SJSA1 (cell line): Measurements from ENCODE around the gene CLEC16A. TPM values are rescaled to one million over a fixed set of nuclear protein-coding genes. Genes with fewer than 3 reads are reported as not detected.

Experiments
- DNase-seq, 2 experiments: peaks; one replicate each; pipeline ENCODE4 v3.0.0-alpha.2; 2015 to 2020; ENCODE audit warnings: low spot score in 2 of 2, low read depth in 1 of 2
- H3K27ac ChIP-seq: fragments of 250-450 bp; sonication (Bioruptor Pico); 2 replicates; pipeline ENCODE4 v1.5.1; 2020; ENCODE audit warnings: mild to moderate bottlenecking, moderate library complexity
- H3K27me3 ChIP-seq: fragments of 250-450 bp; sonication (Bioruptor Pico); replicated peaks from 2 replicates; pipeline ENCODE4 v1.5.1; 2020; ENCODE audit warnings: mild to moderate bottlenecking, moderate library complexity
- H3K36me3 ChIP-seq: fragments of 250-450 bp; sonication (Bioruptor Pico); 2 replicates; pipeline ENCODE4 v1.5.1; 2020; ENCODE audit warnings: mild to moderate bottlenecking
- H3K4me1 ChIP-seq: fragments of 250-450 bp; sonication (Bioruptor Pico); replicated peaks from 2 replicates; pipeline ENCODE4 v1.6.1; 2021; ENCODE audit warnings: mild to moderate bottlenecking
- H3K4me3 ChIP-seq: fragments of 250-450 bp; sonication (Bioruptor Pico); 2 replicates; pipeline ENCODE4 v1.5.1; 2020; ENCODE audit warnings: mild to moderate bottlenecking
- H3K9me3 ChIP-seq: fragments of 250-450 bp; sonication (Bioruptor Pico); replicated peaks from 2 replicates; pipeline ENCODE4 v1.5.1; 2020; ENCODE audit warnings: mild to moderate bottlenecking
- total RNA-seq: library from RNA; depleted of rRNA; stranded (reverse); fragments of >200 nt; shearing (Covaris generic); gene quantifications from 2 replicates; pipeline ENCODE4 v1.2.3, GENCODE V29; 2014

The CLEC16A gene
- total RNA-seq, 1 experiment from 2014 or later: 14.8 TPM

GRCh38 chr16:10988164-10988803 lies 43.9 kb downstream of the CLEC16A start:
- Histone ChIP-seq H3K27ac (no peak overlapping the region), H3K4me1 (peaks cover 24% of the 10 kb centered on the region), H3K27me3 (no peaks in the 10 kb centered on the region), H3K4me3 (no peak overlapping the region), H3K36me3 (peaks cover 10% of the 10 kb centered on the region), H3K9me3 (no peaks in the 10 kb centered on the region)
- no peak for DNase-seq

- Histone ChIP-seq H3K4me1 (peaks cover 27% of the 10 kb centered on the region), H3K9me3 (no peaks in the 10 kb centered on the region), H3K27me3 (no peaks in the 10 kb centered on the region), H3K36me3 (peaks cover 11% of the 10 kb centered on the region; the same call in 1 of the 2 replicates), H3K4me3 (no peak overlapping the region), H3K27ac (no peak overlapping the region)
- DNase-seq: no peak
These were observed 44.5 kb downstream of the CLEC16A start for GRCh38 chr16:10988879-10989278.

- Histone ChIP-seq H3K4me1 (peaks cover 27% of the 10 kb centered on the region), H3K9me3 (no peaks in the 10 kb centered on the region), H3K27me3 (no peaks in the 10 kb centered on the region), H3K27ac (no peak overlapping the region), H3K36me3 (peaks cover 17% of the 10 kb centered on the region), H3K4me3 (no peak overlapping the region)
- DNase-seq: no peak
These were observed 45.2 kb downstream of the CLEC16A start for GRCh38 chr16:10989559-10989958.

GRCh38 chr16:10990378-10990777 lies 46.0 kb downstream of the CLEC16A start:
- no peak for DNase-seq
- no peaks in the 10 kb centered on the region for H3K9me3 ChIP-seq
- H3K4me1 ChIP-seq: peaks cover 27% of the 10 kb centered on the region
- H3K4me3 ChIP-seq: no peak overlapping the region
- H3K27ac ChIP-seq: no peak overlapping the region
- no peaks in the 10 kb centered on the region for H3K27me3 ChIP-seq
- peaks cover 23% of the 10 kb centered on the region for H3K36me3 ChIP-seq

- Histone ChIP-seq H3K4me3 (no peak overlapping the region), H3K4me1 (peaks cover 27% of the 10 kb centered on the region), H3K9me3 (no peaks in the 10 kb centered on the region), H3K27ac (peak overlapping the region; percentile 59), H3K27me3 (no peaks in the 10 kb centered on the region), H3K36me3 (peaks cover 23% of the 10 kb centered on the region)
- DNase-seq: peak in 1 of 2 experiments; percentile 61
These were observed 47.7 kb downstream of the CLEC16A start for GRCh38 chr16:10992112-10992511.

- Histone ChIP-seq H3K27me3 (no peaks in the 10 kb centered on the region), H3K27ac (peak overlapping the region; percentile 59), H3K36me3 (peaks cover 21% of the 10 kb centered on the region), H3K4me1 (peaks cover 27% of the 10 kb centered on the region), H3K4me3 (no peak overlapping the region), H3K9me3 (no peaks in the 10 kb centered on the region)
- DNase-seq: peak; percentile 72 to 81
These were observed 48.4 kb downstream of the CLEC16A start for GRCh38 chr16:10992797-10993196.

- Histone ChIP-seq H3K4me3 (no peak overlapping the region), H3K27me3 (no peaks in the 10 kb centered on the region), H3K9me3 (no peaks in the 10 kb centered on the region), H3K27ac (peak overlapping the region; percentile 59; the same call in 1 of the 2 replicates), H3K4me1 (peaks cover 27% of the 10 kb centered on the region), H3K36me3 (peaks cover 15% of the 10 kb centered on the region)
- DNase-seq: no peak
These were observed 49.3 kb downstream of the CLEC16A start for GRCh38 chr16:10993649-10994048.

- Histone ChIP-seq H3K36me3 (peaks cover 12% of the 10 kb centered on the region), H3K27me3 (no peaks in the 10 kb centered on the region), H3K27ac (no peak overlapping the region)
These were observed 50.2 kb downstream of the CLEC16A start for GRCh38 chr16:10994571-10994970.

GRCh38 chr16:10995565-10995964 lies 51.2 kb downstream of the CLEC16A start:
- Histone ChIP-seq H3K27ac (no peak overlapping the region), H3K4me1 (peaks cover 27% of the 10 kb centered on the region), H3K27me3 (no peaks in the 10 kb centered on the region), H3K36me3 (peaks cover 12% of the 10 kb centered on the region), H3K9me3 (no peaks in the 10 kb centered on the region), H3K4me3 (no peak overlapping the region)
- DNase-seq: no peak

More at GRCh38 chr16:10994571-10994970, 50.2 kb downstream of the CLEC16A start:
- Histone ChIP-seq H3K4me3 (no peak overlapping the region), H3K9me3 (no peaks in the 10 kb centered on the region), H3K4me1 (peaks cover 27% of the 10 kb centered on the region)
- DNase-seq: no peak

GRCh38 chr16:10997485-10997884 lies 53.1 kb downstream of the CLEC16A start:
- Histone ChIP-seq H3K4me1 (peaks cover 11% of the 10 kb centered on the region), H3K9me3 (no peaks in the 10 kb centered on the region), H3K36me3 (peaks cover 12% of the 10 kb centered on the region), H3K4me3 (no peak overlapping the region), H3K27me3 (no peaks in the 10 kb centered on the region), H3K27ac (no peak overlapping the region)
- DNase-seq: no peak

GRCh38 chr16:10999300-10999699 lies 54.9 kb downstream of the CLEC16A start:
- DNase-seq: no peak
- H3K36me3 ChIP-seq: peaks cover 12% of the 10 kb centered on the region
- no peaks in the 10 kb centered on the region for H3K9me3 ChIP-seq
- no peak overlapping the region for H3K4me3 ChIP-seq
- H3K27me3 ChIP-seq: no peaks in the 10 kb centered on the region
- peaks cover 2% of the 10 kb centered on the region for H3K4me1 ChIP-seq
- no peak overlapping the region for H3K27ac ChIP-seq

- no peaks in the 10 kb centered on the region for H3K27me3 ChIP-seq
- peaks cover 8% of the 10 kb centered on the region for H3K36me3 ChIP-seq
- peaks cover 16% of the 10 kb centered on the region for H3K4me1 ChIP-seq
- H3K4me3 ChIP-seq: no peak overlapping the region
- H3K9me3 ChIP-seq: no peaks in the 10 kb centered on the region
- DNase-seq: no peak
- no peak overlapping the region for H3K27ac ChIP-seq
These were observed 57.2 kb downstream of the CLEC16A start for GRCh38 chr16:11001611-11002010.

GRCh38 chr16:11003141-11003540 lies 58.8 kb downstream of the CLEC16A start:
- Histone ChIP-seq H3K36me3 (peaks cover 8% of the 10 kb centered on the region), H3K4me1 (peaks cover 19% of the 10 kb centered on the region), H3K27me3 (no peaks in the 10 kb centered on the region), H3K27ac (no peak overlapping the region), H3K4me3 (no peak overlapping the region), H3K9me3 (no peaks in the 10 kb centered on the region)
- no peak for DNase-seq

GRCh38 chr16:11004351-11004750 lies 60.0 kb downstream of the CLEC16A start:
- peaks cover 19% of the 10 kb centered on the region for H3K4me1 ChIP-seq
- H3K27me3 ChIP-seq: no peaks in the 10 kb centered on the region
- H3K36me3 ChIP-seq: peaks cover 8% of the 10 kb centered on the region
- no peak for DNase-seq
- H3K9me3 ChIP-seq: no peaks in the 10 kb centered on the region
- no peak overlapping the region for H3K27ac ChIP-seq
- H3K4me3 ChIP-seq: no peak overlapping the region
